HepG2 (cell line): ENCODE data around the gene KCNQ5. TPM values are rescaled to one million over a fixed set of nuclear protein-coding genes. Genes with fewer than 3 reads are reported as not detected.

Experiments
- ATAC-seq: fragments of 200-7000 bp; cut with Tn5 transposase; 3 replicates; pipeline ENCODE4 v1.9.1; 2020; ENCODE audit warnings: mild to moderate bottlenecking, moderate library complexity
- BruUV-seq: library from RNA; stranded (reverse); fragments of 400-500 nt; replicated peaks from 2 replicates; lab custom pipeline; 2021; lab: Mats Ljungman, UMichigan
- CTCF ChIA-PET: fragments of 300-600 bp; formaldehyde crosslinking; extraction: SDS; loops from one replicate; lab custom pipeline; 2021; ENCODE audit warnings: low total read pairs, inconsistent platforms, low intra/inter-chr PET ratio; lab: Yijun Ruan, JAX
- POLR2A ChIA-PET: fragments of 350-600 bp; sonication (Branson Sonifier 250); formaldehyde crosslinking; loops from one replicate; lab custom pipeline; 2020; ENCODE audit warnings: antibody characterized with exemption, inconsistent platforms; lab: Yijun Ruan, JAX
- DNase-seq: peaks from one replicate; pipeline ENCODE4 v3.0.0-alpha.2; 2015; ENCODE audit warnings: low spot score
- FAIRE-seq: peaks from 3 replicates; lab custom pipeline; 2011; peaks lifted over from hg19 to GRCh38; lab: Jason Lieb, UNC
- H2AFZ ChIP-seq: one replicate; pipeline ENCODE4 v1.6.1; 2011; ENCODE audit warnings: low read length, inconsistent platforms
- H3K27ac ChIP-seq: fragments of 300-600 bp; 3 replicates; pipeline ENCODE4 v1.8.0; 2011; ENCODE audit warnings: mixed run types, mild to moderate bottlenecking, mixed read lengths, low read length, inconsistent platforms; ENCODE audit not compliant: insufficient read depth; ENCODE audit errors: extremely low read length
- H3K27me3 ChIP-seq, 2 experiments: fragments of 200-600 bp in 1 of 2; 2 replicates in 1 of 2; 3 replicates in 1 of 2; pipeline versions ENCODE4 v1.6.0 to v1.8.0; 2011; ENCODE audit warnings: low read length in 2 of 2, mild to moderate bottlenecking in 2 of 2, moderate library complexity in 2 of 2, inconsistent platforms in 1 of 2; ENCODE audit not compliant: insufficient read depth in 2 of 2, control insufficient read depth in 1 of 2
- H3K36me3 ChIP-seq, 2 experiments: fragments of 200-600 bp in 1 of 2; replicated peaks in 1 of 2; 2 replicates in 1 of 2; 3 replicates in 1 of 2; pipeline versions ENCODE4 v1.5.1 to v1.8.0; 2011; ENCODE audit warnings: low read length in 2 of 2, inconsistent platforms in 1 of 2; ENCODE audit not compliant: insufficient read depth in 2 of 2, control insufficient read depth in 1 of 2
- H3K4me1 ChIP-seq: 2 replicates; pipeline ENCODE4 v1.5.1; 2012; ENCODE audit warnings: low read length, inconsistent platforms; ENCODE audit not compliant: insufficient read depth
- H3K4me2 ChIP-seq: 2 replicates; pipeline ENCODE4 v1.6.0; 2011; ENCODE audit warnings: low read depth, low read length, inconsistent platforms
- H3K4me3 ChIP-seq, 3 experiments: fragments of 200-600 bp in 1 of 3; sonication (generic), shearing (Covaris generic) in 1 of 3; replicated peaks in 1 of 3; 2 replicates each; pipeline ENCODE4 v1.5.1; 2011 to 2016; ENCODE audit warnings: low read length in 3 of 3, inconsistent platforms in 2 of 3, low read depth in 2 of 3, mild to moderate bottlenecking in 2 of 3, control low read depth in 1 of 3, mixed read lengths in 1 of 3; ENCODE audit not compliant: insufficient read depth in 1 of 3
- H3K79me2 ChIP-seq: one replicate; pipeline ENCODE4 v1.6.1; 2011; ENCODE audit warnings: low read length, inconsistent platforms; ENCODE audit not compliant: insufficient read depth
- H3K9ac ChIP-seq: 2 replicates; pipeline ENCODE4 v1.6.0; 2011; ENCODE audit warnings: mild to moderate bottlenecking, low read depth, low read length, inconsistent platforms; ENCODE audit not compliant: insufficient read depth
- H3K9me3 ChIP-seq: 2 replicates; pipeline ENCODE4 v1.5.1; 2012; ENCODE audit warnings: mild to moderate bottlenecking, low read length
- H4K20me1 ChIP-seq: 2 replicates; pipeline ENCODE4 v1.6.0; 2011; ENCODE audit warnings: inconsistent platforms, mild to moderate bottlenecking, low read length, moderate library complexity; ENCODE audit not compliant: insufficient read depth
- MTF1 ChIP-seq: sonication (generic); formaldehyde crosslinking; IDR thresholded peaks from 2 replicates; pipeline ENCODE4 v1.5.0; 2020; ENCODE audit warnings: missing genetic modification reagents
- ZNF280D ChIP-seq: sonication (generic); formaldehyde crosslinking; IDR thresholded peaks from 2 replicates; pipeline ENCODE4 v1.5.1; 2020; ENCODE audit warnings: mild to moderate bottlenecking, missing genetic modification reagents
- ZNF354B ChIP-seq: sonication (generic); formaldehyde crosslinking; IDR thresholded peaks from 2 replicates; pipeline ENCODE4 v1.8.0; 2022; ENCODE audit warnings: mild to moderate bottlenecking, missing genetic modification reagents
- ZNF564 ChIP-seq: sonication (generic); formaldehyde crosslinking; IDR thresholded peaks from 2 replicates; pipeline ENCODE4 v1.8.1; 2023; ENCODE audit warnings: mild to moderate bottlenecking, missing genetic modification reagents
- ZSCAN25 ChIP-seq: sonication (generic); formaldehyde crosslinking; IDR thresholded peaks from 2 replicates; pipeline ENCODE4 v1.8.0; 2022; ENCODE audit warnings: mild to moderate bottlenecking, missing genetic modification reagents
- WGBS: methylation state at CpG from one replicate; pipeline ENCODE4 v1.1.6; 2017; ENCODE audit warnings: low lambda C conversion rate; 5-methylcytosine and 5-hydroxymethylcytosine counted together
- in situ Hi-C: cut with HindIII; loops from 2 replicates; pipeline ENCODE4 v1.10.0; 2017; ENCODE audit warnings: low pct_unique_long_range_greater_than_20kb; ENCODE audit not compliant: extremely low pct_ligation_motif_present
- intact Hi-C: fragments of 100-400 bp; cut with micrococcal nuclease; formaldehyde crosslinking; loops from one replicate; pipeline ENCODE4 v1.10.0; 2022; ENCODE audit not compliant: unreplicated experiment
- polyA plus RNA-seq, 8 experiments: library from polyadenylated mRNA; depleted of rRNA in 3 of 8; stranded (reverse) in 7 of 8; unstranded in 1 of 8; fragments of >200 nt; fragmentation: Illumina TruSeq in 4 of 8; extraction: Trizol in 4 of 8; gene quantifications; 2 replicates each; pipeline versions ENCODE4 v1.2.1 to v1.2.3, GENCODE V29; 2011 to 2016; ENCODE audit warnings: low read depth in 4 of 8, missing spikeins in 1 of 8, mixed read lengths in 1 of 8; ENCODE audit not compliant: insufficient read depth in 1 of 8
- total RNA-seq, 5 experiments: library from RNA; depleted of rRNA; stranded (reverse); fragments of >200 nt; fragmentation: Illumina TruSeq; extraction: Trizol; gene quantifications; 2 replicates each; pipeline ENCODE4 v1.2.3, GENCODE V29; 2016; ENCODE audit warnings: low read depth in 1 of 5
- TF ChIP-seq, protein P1 (sequence below): sonication (generic); formaldehyde crosslinking; IDR thresholded peaks from 2 replicates; pipeline ENCODE4 v1.8.0; 2022; ENCODE audit warnings: missing genetic modification reagents, low read depth, mild to moderate bottlenecking, borderline replicate concordance

KCNQ5 gene
- total and polyA plus RNA-seq, 2 of the 13 experiments (the other 11 are each of a cell fraction or from before 2014, with no cell fraction given) = 0.04 TPM; not detected in 1

DNA sequence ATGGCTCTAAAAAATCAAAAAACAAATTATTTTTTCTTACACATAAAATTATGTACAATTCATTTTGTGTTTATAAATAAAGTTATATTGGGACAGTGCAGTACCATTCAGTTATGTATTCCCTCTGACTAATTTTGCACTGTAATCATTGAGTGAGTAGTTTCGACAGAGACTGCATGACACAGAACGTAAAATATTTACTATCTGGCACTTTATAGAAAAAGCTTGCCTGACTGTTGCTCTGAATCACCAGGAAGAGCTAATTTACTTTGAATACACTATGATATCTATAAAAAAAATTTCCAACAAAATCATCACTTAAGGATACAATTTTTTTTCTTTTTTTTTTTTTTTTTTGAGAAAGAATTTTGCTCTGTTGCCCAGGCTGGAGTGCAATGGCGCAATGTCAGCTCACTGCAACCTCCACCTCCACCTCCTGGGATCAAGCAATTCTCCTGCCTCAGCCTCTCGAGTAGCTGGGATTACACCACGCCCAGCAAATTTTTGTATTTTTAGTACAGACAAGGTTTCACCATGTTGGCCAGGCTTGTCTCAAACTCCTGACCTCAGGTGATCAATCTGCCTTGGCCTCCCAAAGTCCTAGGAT, 614.4 kb downstream of the KCNQ5 start (continued):
- TF ChIP-seq ZNF280D (CRISPR knock-in tag) (no peak), ZSCAN25 (CRISPR knock-in tag) (no peak), MTF1 (CRISPR knock-in tag) (no peak)
- TF ChIP-seq, all 625 proteins: peak for 0

DNA sequence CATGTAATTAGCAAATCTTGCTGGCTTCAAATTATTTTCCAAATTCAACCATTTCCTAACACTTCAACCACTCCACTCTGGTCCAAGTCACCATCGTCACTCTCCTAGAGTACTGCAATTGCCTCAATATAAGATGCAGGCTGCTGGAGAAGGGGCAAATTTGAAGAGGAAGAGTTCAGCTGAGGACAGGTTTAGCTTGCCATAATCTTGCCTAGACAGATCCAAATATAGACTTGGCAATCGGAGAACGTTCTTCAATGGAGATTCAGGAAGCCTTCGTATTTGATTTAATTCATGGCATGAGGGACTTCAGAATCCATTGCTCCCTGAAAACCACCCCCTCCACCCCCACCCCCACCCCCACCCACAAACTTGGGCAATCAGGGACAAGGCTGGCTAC, 618.9 kb downstream of the KCNQ5 start:
- CTCF ChIA-PET = no interaction called here
- 45% methylated on average over 4 of the region's 4 CpGs for WGBS
- no peak overlapping the region for H3K4me2 ChIP-seq
- H3K4me3 ChIP-seq = no peak overlapping the region
- ATAC-seq (no peak), DNase-seq (no peak), FAIRE-seq (no peak)
- H3K9ac ChIP-seq = no peak overlapping the region
- no peaks in the 10 kb centered on the region for H3K36me3 ChIP-seq
- intact Hi-C loops (no loop called here), in situ Hi-C loops (no loop called here)
- peaks cover 1 to 2% of the 10 kb centered on the region in 2 experiments; a peak in 2 of 5 replicates for H3K27me3 ChIP-seq
- no peaks in the 10 kb centered on the region for H3K9me3 ChIP-seq
- H3K4me1 ChIP-seq = no peaks in the 10 kb centered on the region
- H4K20me1 ChIP-seq = no peaks in the 10 kb centered on the region
- TF ChIP-seq, protein P1, sequence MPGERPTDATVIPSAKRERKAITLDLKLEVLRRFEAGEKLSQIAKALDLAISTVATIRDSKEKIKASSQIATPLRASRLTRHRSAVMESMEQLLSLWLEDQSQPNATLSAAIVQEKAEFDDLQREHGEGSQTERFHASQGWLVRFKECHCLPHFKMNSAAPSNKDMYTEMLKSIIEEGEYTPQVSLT (CRISPR knock-in tag) = no peak
- no peak for TF ChIP-seq ZNF564 (CRISPR knock-in tag)
- no peak for TF ChIP-seq ZNF354B (CRISPR knock-in tag)
- POLR2A ChIA-PET = no interaction called here
- H2AFZ ChIP-seq = no peak overlapping the region
- H3K27ac ChIP-seq = no peak overlapping the region
- no peaks in the 10 kb centered on the region for H3K79me2 ChIP-seq
- no TSS peak for BruUV-seq
